SK-N-SH treated with all-trans-retinoic acid at 6 μM for 48 hours (cell line): Measurements from ENCODE around the gene TEKT5.

ENCODE experiments used
- ATAC-seq: fragments of 200-7000 bp; cut with Tn5 transposase; 3 replicates; pipeline ENCODE4 v1.9.1; 2020; ENCODE audit warnings: mild to moderate bottlenecking, moderate library complexity
- ARNTL ChIP-seq: fragments of 450-650 bp; formaldehyde crosslinking; IDR thresholded peaks from 2 replicates; pipeline ENCODE4 v1.5.0; 2020; ENCODE audit warnings: low read depth, mild to moderate bottlenecking, moderate library complexity, borderline replicate concordance
- BACH2 ChIP-seq: fragments of 250-450 bp; sonication (Bioruptor Pico); IDR thresholded peaks from 2 replicates; pipeline ENCODE4 v1.9.0; 2021; ENCODE audit warnings: mild to moderate bottlenecking, borderline replicate concordance
- CSDC2 ChIP-seq: fragments of 250-450 bp; sonication (Bioruptor Pico); IDR thresholded peaks from 2 replicates; pipeline ENCODE4 v1.5.0; 2020; ENCODE audit warnings: mild to moderate bottlenecking, moderate library complexity
- GLIS3 ChIP-seq: fragments of 250-450 bp; sonication (Bioruptor Pico); IDR thresholded peaks from 2 replicates; pipeline ENCODE4 v1.5.0; 2020; ENCODE audit warnings: mild to moderate bottlenecking, moderate library complexity
- ISL1 ChIP-seq: fragments of 250-450 bp; sonication (Bioruptor Pico); IDR thresholded peaks from 2 replicates; pipeline ENCODE4 v2.1.2; 2022; ENCODE audit warnings: mild to moderate bottlenecking, moderate library complexity
- OSR1 ChIP-seq: fragments of 250-450 bp; sonication (Bioruptor Pico); IDR thresholded peaks from 2 replicates; pipeline ENCODE4 v1.8.0; 2022; ENCODE audit warnings: moderate library complexity, mild to moderate bottlenecking, inconsistent platforms
- PPARA ChIP-seq: fragments of 250-450 bp; sonication (Bioruptor Pico); IDR thresholded peaks from 2 replicates; pipeline ENCODE4 v1.5.0; 2020; ENCODE audit warnings: mild to moderate bottlenecking, borderline replicate concordance
- SNAI2 ChIP-seq: fragments of 250-450 bp; sonication (Bioruptor Pico); IDR thresholded peaks from 2 replicates; pipeline ENCODE4 v1.5.0; 2020; ENCODE audit warnings: mild to moderate bottlenecking, moderate library complexity
- TCF4 ChIP-seq: fragments of 250-450 bp; sonication (Bioruptor Pico); IDR thresholded peaks from 2 replicates; pipeline ENCODE4 v1.8.0; 2021; ENCODE audit warnings: mild to moderate bottlenecking, moderate library complexity, borderline replicate concordance
- TOX ChIP-seq: fragments of 250-450 bp; sonication (Bioruptor Pico); IDR thresholded peaks from 2 replicates; pipeline ENCODE4 v1.8.0; 2021; ENCODE audit warnings: mild to moderate bottlenecking, moderate library complexity, borderline replicate concordance
- ZFP3 ChIP-seq: fragments of 250-450 bp; sonication (Bioruptor Pico); IDR thresholded peaks from 2 replicates; pipeline ENCODE4 v1.5.0; 2020; ENCODE audit warnings: mild to moderate bottlenecking, moderate library complexity
- ZFP30 ChIP-seq: fragments of 450-650 bp; formaldehyde crosslinking; IDR thresholded peaks from 2 replicates; pipeline ENCODE4 v1.5.0; 2022; ENCODE audit warnings: mild to moderate bottlenecking, moderate library complexity
- ZNF565 ChIP-seq: fragments of 450-650 bp; formaldehyde crosslinking; conservative IDR thresholded peaks from 2 replicates; pipeline ENCODE4 v1.5.0; 2020; ENCODE audit warnings: low read depth, mild to moderate bottlenecking, moderate library complexity
- ZNF70 ChIP-seq: fragments of 450-650 bp; formaldehyde crosslinking; IDR thresholded peaks from 2 replicates; pipeline ENCODE4 v1.5.0; 2020; ENCODE audit warnings: mild to moderate bottlenecking, moderate library complexity
- ZNF8 ChIP-seq: fragments of 450-650 bp; formaldehyde crosslinking; IDR thresholded peaks from 2 replicates; pipeline ENCODE4 v1.5.0; 2020; ENCODE audit warnings: mild to moderate bottlenecking, moderate library complexity
- TF ChIP-seq, protein P1 (sequence below): fragments of 250-450 bp; sonication (Bioruptor Pico); IDR thresholded peaks from 2 replicates; pipeline ENCODE4 v1.5.1; 2020; ENCODE audit warnings: low read depth, mild to moderate bottlenecking, moderate library complexity
- TF ChIP-seq, protein P2 (sequence below): fragments of 250-450 bp; sonication (Bioruptor Pico); IDR thresholded peaks from 2 replicates; pipeline ENCODE4 v1.5.0; 2020; ENCODE audit warnings: mild to moderate bottlenecking, moderate library complexity
- TF ChIP-seq, protein P3 (sequence below): fragments of 250-450 bp; sonication (Bioruptor Pico); IDR thresholded peaks from 2 replicates; pipeline ENCODE4 v1.8.0; 2020; ENCODE audit warnings: mild to moderate bottlenecking, moderate library complexity, borderline replicate concordance
- TF ChIP-seq, protein P4 (sequence below): fragments of 250-450 bp; sonication (Bioruptor Pico); IDR thresholded peaks from 2 replicates; pipeline ENCODE4 v1.5.1; 2021; ENCODE audit warnings: mild to moderate bottlenecking, moderate library complexity
- TF ChIP-seq, protein P5 (sequence below): fragments of 250-450 bp; sonication (Bioruptor Pico); IDR thresholded peaks from 2 replicates; pipeline ENCODE4 v1.8.0; 2021; ENCODE audit warnings: low read depth, mild to moderate bottlenecking, moderate library complexity, borderline replicate concordance

TEKT5 gene

DNA sequence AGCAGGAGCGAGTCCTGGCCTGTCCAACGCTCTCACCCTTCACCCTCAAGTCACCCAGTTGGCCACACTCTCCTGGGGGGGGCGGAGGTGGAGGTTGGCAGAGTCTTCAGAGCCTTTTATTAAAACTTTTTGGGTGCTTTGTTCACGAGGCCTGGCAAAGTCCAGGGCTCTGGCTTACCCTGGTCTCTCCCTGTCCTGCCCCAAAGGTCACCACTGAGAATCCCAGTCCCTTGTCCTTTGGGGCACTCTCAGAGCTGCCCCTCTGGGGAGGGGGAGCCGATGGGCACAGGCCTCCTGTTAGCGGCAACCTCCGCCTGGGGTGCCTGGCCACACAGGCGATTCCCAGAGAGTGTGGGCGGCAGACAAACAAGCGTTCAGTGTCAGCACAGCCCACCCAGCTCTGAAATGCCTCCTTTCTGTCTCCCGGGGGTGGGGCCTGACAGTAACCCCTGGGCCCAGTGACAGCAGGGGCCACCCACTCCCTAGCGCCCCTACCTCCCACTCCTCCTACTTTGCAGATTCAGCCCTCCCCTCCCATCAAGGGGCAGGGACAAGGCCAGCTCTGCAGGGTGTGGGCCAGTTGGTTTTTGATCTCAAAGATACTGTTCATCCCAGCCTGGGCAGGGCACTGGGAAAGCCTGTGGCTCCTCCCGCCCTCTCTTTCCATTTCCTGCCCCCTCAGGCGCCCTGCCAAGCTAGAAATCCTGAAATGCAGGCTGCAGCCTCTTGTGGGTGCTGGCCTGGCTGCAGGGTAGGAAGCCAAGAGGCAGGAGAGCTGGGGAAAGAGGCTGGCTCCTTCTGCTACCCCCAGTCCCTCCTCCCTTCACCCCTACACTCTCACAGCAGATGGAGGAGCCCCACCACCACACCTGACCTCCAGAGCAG lies 77.7 kb downstream of the TEKT5 start (continued):
- TF ChIP-seq, protein P1, sequence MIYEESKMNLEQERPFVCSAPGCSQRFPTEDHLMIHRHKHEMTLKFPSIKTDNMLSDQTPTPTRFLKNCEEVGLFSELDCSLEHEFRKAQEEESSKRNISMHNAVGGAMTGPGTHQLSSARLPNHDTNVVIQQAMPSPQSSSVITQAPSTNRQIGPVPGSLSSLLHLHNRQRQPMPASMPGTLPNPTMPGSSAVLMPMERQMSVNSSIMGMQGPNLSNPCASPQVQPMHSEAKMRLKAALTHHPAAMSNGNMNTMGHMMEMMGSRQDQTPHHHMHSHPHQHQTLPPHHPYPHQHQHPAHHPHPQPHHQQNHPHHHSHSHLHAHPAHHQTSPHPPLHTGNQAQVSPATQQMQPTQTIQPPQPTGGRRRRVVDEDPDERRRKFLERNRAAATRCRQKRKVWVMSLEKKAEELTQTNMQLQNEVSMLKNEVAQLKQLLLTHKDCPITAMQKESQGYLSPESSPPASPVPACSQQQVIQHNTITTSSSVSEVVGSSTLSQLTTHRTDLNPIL = no peak
- no peak for TF ChIP-seq OSR1 (CRISPR knock-in tag)

DNA sequence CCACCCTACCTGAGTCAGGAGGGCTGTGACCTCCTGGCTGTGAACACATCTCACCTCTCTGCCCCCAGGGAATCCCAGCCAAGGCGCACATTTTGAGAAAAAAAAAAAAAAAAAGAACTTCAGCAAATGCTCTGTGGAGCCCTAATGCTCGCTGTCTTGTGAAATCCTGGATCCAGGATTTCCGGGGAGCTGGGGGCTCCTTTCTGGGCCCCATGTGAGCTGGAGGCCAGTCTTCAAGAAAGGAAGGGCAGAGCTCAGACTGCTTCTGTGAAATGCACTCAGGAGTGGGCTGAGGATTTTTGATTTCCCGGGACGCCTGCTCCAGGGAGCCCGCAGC lies 78.3 kb downstream of the TEKT5 start:
- TF ChIP-seq BACH2 (CRISPR knock-in tag) (no peak), OSR1 (CRISPR knock-in tag) (no peak), ZNF565 (no peak), ZFP3 (CRISPR knock-in tag) (no peak), GLIS3 (no peak), ZNF70 (CRISPR knock-in tag) (no peak), ISL1 (CRISPR knock-in tag) (no peak)
- TF ChIP-seq, protein P1 = no peak
- no peak for ATAC-seq

DNA sequence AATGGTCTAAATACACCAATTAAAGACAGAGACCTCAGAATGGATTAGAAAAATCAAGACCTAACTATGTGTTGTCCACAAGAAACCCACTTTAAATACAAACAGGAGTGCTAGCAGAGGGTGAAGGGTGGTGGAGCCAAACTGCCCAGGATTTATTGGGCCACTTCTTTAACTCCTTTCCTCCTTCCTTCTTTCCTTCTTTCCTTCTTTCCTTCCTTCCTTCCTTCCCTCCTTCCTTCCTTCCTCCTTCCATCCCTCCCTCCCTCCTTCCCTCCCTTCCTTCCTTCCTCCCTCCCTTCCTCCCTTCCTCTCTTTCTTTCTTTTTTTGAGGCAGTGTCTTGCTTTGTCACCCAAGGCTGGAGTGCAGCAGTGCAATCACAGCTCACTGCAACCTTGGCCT lies 80.0 kb downstream of the TEKT5 start:
- TF ChIP-seq ZNF8 (no peak), PPARA (no peak), ARNTL (CRISPR knock-in tag) (no peak), ZNF70 (CRISPR knock-in tag) (no peak), ZFP30 (no peak), TOX (CRISPR knock-in tag) (no peak), GLIS3 (no peak), ISL1 (CRISPR knock-in tag) (no peak), ZFP3 (CRISPR knock-in tag) (no peak), TCF4 (no peak), CSDC2 (CRISPR knock-in tag) (no peak), SNAI2 (CRISPR knock-in tag) (no peak)
- TF ChIP-seq, protein P2, sequence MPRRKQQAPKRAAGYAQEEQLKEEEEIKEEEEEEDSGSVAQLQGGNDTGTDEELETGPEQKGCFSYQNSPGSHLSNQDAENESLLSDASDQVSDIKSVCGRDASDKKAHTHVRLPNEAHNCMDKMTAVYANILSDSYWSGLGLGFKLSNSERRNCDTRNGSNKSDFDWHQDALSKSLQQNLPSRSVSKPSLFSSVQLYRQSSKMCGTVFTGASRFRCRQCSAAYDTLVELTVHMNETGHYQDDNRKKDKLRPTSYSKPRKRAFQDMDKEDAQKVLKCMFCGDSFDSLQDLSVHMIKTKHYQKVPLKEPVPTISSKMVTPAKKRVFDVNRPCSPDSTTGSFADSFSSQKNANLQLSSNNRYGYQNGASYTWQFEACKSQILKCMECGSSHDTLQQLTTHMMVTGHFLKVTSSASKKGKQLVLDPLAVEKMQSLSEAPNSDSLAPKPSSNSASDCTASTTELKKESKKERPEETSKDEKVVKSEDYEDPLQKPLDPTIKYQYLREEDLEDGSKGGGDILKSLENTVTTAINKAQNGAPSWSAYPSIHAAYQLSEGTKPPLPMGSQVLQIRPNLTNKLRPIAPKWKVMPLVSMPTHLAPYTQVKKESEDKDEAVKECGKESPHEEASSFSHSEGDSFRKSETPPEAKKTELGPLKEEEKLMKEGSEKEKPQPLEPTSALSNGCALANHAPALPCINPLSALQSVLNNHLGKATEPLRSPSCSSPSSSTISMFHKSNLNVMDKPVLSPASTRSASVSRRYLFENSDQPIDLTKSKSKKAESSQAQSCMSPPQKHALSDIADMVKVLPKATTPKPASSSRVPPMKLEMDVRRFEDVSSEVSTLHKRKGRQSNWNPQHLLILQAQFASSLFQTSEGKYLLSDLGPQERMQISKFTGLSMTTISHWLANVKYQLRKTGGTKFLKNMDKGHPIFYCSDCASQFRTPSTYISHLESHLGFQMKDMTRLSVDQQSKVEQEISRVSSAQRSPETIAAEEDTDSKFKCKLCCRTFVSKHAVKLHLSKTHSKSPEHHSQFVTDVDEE (CRISPR knock-in tag) = no peak
- TF ChIP-seq, protein P3, sequence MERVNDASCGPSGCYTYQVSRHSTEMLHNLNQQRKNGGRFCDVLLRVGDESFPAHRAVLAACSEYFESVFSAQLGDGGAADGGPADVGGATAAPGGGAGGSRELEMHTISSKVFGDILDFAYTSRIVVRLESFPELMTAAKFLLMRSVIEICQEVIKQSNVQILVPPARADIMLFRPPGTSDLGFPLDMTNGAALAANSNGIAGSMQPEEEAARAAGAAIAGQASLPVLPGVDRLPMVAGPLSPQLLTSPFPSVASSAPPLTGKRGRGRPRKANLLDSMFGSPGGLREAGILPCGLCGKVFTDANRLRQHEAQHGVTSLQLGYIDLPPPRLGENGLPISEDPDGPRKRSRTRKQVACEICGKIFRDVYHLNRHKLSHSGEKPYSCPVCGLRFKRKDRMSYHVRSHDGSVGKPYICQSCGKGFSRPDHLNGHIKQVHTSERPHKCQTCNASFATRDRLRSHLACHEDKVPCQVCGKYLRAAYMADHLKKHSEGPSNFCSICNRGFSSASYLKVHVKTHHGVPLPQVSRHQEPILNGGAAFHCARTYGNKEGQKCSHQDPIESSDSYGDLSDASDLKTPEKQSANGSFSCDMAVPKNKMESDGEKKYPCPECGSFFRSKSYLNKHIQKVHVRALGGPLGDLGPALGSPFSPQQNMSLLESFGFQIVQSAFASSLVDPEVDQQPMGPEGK (CRISPR knock-in tag) = no peak
- TF ChIP-seq, protein P4, sequence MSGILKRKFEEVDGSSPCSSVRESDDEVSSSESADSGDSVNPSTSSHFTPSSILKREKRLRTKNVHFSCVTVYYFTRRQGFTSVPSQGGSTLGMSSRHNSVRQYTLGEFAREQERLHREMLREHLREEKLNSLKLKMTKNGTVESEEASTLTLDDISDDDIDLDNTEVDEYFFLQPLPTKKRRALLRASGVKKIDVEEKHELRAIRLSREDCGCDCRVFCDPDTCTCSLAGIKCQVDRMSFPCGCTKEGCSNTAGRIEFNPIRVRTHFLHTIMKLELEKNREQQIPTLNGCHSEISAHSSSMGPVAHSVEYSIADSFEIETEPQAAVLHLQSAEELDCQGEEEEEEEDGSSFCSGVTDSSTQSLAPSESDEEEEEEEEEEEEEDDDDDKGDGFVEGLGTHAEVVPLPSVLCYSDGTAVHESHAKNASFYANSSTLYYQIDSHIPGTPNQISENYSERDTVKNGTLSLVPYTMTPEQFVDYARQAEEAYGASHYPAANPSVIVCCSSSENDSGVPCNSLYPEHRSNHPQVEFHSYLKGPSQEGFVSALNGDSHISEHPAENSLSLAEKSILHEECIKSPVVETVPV (CRISPR knock-in tag) = no peak
- TF ChIP-seq, protein P1 = no peak
- TF ChIP-seq, protein P5, sequence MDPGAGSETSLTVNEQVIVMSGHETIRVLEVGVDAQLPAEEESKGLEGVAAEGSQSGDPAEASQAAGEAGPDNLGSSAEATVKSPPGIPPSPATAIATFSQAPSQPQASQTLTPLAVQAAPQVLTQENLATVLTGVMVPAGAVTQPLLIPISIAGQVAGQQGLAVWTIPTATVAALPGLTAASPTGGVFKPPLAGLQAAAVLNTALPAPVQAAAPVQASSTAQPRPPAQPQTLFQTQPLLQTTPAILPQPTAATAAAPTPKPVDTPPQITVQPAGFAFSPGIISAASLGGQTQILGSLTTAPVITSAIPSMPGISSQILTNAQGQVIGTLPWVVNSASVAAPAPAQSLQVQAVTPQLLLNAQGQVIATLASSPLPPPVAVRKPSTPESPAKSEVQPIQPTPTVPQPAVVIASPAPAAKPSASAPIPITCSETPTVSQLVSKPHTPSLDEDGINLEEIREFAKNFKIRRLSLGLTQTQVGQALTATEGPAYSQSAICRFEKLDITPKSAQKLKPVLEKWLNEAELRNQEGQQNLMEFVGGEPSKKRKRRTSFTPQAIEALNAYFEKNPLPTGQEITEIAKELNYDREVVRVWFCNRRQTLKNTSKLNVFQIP (CRISPR knock-in tag) = no peak
- no peak for ATAC-seq
